Midbrain (tissue), 1 donor: ENCODE data around the gene MIER2.

Experiments used
- DNase-seq: peaks from one replicate; lab custom pipeline; 2025; lab: John Stamatoyannopoulos, UW

Gene MIER2

DNA sequence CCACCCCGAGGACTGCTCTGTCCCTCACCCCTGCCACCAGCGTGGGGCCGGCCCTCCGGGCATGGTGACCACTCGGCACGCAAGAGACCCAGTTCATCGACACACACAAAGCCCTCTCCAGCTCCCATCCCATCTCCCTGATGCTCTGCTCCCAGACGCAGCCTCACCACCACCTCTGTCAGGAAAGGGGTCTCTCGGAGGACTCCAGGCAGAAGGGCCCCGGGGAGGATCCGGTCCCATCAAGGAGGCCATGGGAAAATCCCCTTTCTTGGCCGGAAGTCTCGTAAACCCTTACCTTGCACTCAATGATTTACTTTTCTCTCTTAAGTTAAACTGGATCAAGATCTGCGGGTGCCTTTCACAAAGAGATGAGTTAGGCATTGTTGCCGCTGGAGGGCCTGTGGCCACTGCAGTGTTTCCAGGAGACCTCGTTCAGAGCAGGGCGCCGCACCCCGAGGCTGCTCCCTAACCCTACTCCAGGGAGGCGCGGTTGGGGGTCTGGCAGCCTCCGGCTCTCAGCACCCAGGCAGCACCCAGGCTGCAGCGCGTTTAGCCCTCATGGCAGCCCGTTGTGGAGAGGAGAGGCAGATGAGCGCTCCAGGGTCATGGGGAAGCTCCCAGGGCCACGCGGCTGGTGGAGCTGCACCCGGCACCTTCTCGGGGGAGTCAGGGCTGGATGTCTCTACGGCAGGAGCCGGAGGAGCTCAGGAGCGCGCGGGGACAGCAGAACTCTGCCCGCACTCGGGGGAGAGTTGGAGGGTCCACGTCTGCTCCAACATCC, 33.4 kb upstream of the MIER2 start:
- no peak for DNase-seq

- DNase-seq: no peak
These were observed 31.5 kb upstream of the MIER2 start for GRCh38 chr19:376111-376470.

- DNase-seq: no peak
These were observed 31.0 kb upstream of the MIER2 start for GRCh38 chr19:375395-376110.

DNA sequence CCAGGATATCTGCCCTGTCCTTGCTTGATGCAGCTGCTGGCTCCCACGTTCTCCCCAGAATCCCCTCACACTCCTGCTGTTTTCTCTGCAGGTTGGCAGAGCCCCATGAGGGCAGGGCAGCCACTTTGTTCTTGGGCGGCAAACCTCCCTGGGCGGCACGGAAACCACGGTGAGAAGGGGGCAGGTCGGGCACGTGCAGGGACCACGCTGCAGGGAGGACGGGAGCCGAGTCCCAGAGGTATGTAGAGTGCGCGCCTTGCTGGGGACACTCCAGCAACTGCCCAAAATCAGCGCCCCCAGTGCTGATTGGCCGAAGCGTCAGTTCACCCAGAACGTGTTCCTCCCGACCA, 30.3 kb upstream of the MIER2 start:
- DNase-seq: no peak

DNA sequence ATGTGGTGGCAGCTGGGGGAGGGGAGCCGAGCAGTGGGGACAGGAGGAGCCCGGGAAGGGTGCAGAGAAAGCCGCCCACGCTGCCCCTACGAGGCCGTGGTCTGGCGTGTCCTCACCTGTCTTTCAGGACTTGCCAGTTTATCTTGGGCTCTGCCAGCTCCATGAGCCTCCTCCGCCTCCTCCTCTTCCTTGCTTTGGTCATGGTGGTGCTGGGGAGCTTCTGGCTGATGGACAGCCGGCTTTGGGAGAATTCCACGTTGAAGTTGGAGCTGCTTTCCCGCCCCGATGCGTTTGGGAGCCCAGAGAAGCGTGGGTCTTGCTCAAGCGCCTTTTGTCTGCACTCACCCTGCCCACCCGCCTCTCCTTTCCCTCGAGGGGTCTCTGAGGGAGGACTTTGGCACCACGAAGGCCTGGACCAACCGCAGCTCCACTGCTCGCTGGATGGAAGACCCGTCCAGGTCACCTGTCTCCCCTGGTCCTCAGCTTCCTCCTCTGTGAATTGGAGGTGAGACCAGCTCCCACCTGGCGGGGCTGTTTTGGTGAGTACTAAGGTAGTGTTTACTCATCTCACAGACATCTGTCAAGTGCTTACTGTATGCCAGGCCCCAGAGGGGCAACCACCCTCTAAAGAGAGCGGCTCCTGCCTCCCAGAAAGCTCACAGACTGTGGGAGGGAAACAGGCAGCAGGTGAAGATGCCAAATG, 29.7 kb upstream of the MIER2 start:
- DNase-seq: no peak

GRCh38 chr19:373391-374182, 29.0 kb upstream of the MIER2 start:
- no peak for DNase-seq

GRCh38 chr19:372306-372890, 27.8 kb upstream of the MIER2 start:
- DNase-seq: no peak

DNA sequence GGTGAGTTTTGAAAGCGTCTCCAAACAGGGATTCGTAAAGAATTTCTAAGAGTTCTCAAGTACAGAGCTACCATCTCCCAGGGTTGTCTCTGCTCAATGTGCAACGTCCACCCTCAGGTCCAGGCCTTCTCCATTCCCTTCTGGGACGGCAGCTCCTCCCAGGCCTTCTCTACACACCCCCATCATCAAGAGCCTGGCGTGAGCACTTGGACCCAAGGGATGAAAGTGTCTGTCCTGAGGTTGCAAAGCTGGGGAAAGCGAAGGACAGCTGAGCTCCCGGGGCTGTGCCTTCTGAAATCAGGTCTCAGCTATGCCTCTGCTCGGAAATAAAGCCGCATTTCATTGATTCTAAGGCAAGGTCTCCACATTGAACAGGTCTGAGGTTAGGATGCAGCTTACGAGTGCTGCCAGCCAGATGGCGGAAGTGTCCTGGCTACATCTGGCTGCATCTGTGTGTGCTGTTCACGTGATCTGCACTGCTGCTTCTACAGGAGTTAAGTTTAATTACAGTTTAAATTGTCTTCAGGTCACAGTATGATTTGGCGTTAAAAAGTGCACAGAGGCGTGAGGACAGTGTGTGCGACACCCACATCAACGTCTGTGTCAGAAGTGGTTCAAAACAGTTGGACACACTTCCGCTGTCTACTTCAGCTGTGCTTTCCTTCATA, 27.0 kb upstream of the MIER2 start:
- no peak for DNase-seq

DNA sequence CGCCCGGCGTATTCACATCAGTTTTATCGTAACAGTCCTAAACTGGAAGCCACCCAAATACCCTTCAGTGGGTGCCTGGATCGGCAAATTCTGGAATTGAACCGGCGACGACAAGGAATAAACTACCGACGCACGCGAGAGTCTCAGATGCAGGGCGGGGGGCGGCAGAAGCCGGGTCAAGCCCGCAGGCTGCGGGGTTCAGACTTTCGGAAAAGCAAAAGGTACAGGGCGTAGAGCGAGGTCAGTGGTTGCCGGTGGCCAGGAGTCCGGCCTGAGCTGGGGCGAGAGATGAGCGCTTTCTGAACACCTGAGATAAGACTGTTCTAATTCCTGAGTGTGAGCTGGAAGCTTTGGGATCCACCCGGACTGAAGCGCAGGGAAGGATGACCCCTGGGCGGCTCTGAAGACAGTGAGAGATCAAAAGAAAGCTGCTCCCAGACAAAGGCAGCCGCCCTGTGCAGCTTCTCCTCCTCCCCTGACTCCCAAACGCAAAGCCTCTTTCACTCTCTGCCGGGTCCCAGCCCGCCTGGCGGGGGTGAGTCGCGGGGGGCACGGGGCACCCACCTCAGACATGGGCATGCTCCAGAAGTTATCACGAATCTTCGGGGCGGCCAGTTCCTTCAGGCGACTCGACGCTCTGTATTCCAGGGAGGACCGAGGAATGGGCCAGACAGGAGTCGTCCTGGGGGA, 26.2 kb upstream of the MIER2 start:
- no peak for DNase-seq

DNA sequence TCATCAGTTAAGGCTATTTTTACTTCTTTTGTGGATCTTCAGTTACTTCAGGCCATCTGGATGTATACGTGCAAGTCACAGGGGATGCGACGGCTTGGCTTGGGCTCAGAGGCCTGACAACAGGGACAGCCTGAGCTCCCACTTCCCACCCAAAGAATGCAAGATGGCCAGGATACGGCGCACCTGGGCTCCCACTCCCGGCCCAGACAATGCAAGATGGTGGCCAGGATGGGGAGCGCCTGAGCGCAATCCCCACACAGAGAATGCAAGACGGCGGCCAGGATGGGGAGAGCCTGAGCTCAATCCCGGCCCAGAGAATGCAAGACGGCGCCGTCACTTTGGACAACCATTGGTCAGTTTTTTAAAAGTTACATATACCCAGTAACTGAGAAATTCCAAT, 25.3 kb upstream of the MIER2 start:
- no peak for DNase-seq

- DNase-seq: no peak
These were observed 24.7 kb upstream of the MIER2 start for GRCh38 chr19:369256-369655.

DNA sequence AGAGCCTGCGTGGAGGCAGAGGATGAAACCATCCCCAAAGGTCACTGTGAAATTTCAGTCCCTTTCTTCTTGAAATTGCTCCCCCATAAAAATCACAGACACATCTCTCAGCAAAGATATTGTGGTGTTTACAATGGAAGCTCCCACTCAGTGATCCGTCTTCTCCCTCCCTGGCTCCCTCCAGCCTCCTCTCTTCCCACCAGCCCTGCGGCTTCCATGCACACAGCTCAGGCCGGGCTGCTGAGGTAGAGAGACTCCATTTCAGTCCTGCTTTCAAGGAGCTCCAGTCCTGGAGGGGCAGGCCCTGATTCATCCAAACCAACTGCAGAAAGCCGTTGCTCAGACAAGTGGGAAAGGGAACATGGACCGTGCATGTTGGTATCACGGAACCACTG, 24.0 kb upstream of the MIER2 start:
- no peak for DNase-seq

GRCh38 chr19:367963-368629, 23.5 kb upstream of the MIER2 start:
- DNase-seq: no peak

DNA sequence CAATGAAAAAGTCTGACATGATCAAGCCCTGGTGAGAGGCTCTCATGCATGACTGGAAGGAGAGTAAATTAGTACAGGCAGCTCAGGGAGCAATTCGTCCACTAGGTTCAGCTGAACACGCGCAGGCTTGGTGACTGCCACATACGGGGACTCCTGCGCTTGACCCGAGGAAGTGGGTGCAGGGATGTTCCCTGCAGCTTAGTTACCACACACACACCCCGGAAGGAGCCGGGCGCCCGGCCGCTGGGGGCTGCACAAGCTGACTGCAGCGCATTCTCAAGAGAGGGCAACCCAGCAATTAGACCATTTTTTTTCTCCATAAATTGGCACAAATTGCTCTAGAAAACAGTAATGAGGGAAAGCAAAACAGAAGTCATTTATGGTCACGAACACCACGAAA, 23.0 kb upstream of the MIER2 start:
- DNase-seq: no peak

DNA sequence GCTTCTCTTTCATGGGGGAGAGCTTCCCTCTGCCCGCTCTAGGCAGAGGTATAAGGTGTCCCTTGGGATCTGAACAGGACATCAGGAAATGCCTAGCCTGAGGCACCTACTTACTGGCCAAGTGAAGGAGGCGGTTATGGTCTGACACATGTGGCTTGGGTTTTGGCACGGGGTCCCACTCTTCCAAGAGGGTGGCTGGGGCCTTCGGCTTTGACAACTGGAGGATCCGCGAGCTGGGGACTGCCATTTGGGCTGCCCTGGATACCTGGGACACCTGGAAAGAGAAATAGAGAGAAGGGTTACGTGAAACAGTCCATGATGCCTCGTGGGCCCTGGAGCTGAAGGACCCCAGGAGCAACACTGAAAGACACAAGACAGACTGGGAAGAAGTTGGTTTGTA, 22.4 kb upstream of the MIER2 start:
- DNase-seq: no peak

DNA sequence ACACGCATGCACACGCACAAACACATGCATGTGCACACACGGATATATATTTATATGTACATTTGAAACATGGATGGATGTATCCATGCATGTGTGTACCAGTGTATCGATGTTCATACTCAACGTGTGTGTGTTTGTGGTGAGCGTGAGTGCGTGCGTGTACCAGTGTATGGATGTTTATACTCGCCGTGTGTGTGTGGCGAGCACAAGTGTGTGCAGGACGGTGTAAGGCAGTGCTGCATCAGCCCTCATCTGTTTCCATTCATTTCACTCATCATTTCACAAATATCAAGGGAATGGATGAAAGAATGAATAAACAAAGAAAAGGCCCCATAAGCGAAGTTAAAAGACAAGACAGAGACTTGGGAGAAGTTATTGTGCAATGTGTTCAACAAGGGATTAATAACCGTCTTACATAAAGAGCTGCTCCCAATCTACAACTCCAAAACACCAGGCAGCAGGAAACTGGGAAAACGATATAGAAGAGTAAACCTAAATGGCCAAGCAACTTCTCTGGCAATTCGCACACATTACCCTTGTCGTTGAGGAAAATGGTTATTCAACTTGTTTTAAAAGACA, 21.7 kb upstream of the MIER2 start:
- no peak for DNase-seq

GRCh38 chr19:364496-365287, 20.1 kb upstream of the MIER2 start:
- DNase-seq: no peak

DNA sequence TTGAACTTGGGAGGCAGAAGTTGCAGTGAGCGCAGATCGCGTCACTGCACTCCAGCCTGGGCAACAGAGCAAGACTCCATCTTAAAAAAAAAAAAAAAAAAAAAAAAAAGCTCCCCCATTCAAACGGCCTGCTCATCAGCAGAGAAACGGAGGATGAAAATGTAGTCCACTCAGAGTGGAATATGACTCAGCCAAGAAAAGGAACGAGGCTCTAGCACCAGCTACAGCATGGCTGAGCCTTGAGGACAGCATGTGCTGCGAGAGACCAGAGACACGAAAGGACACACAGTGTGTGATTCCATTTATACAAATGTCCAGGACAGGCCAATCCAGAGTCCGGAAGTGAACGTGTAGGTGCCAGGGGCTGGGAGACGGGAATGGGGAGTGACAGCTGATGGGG, 18.1 kb upstream of the MIER2 start:
- no peak for DNase-seq

- DNase-seq: no peak
These were observed 17.6 kb upstream of the MIER2 start for GRCh38 chr19:362154-362553.
